Calu3 (cell line): ENCODE data around the gene CHST7. TPM values are rescaled to one million over a fixed set of nuclear protein-coding genes. Genes with fewer than 3 reads are reported as not detected.

ENCODE experiments used
- BruUV-seq: library from RNA; stranded (reverse); fragments of 400-500 nt; replicated peaks from 2 replicates; lab custom pipeline; 2021; lab: Mats Ljungman, UMichigan
- CTCF ChIA-PET: fragments of 300-600 bp; sonication (Branson Sonifier 250); formaldehyde crosslinking; loops from one replicate; lab custom pipeline; 2022; ENCODE audit warnings: antibody characterized with exemption; lab: Charles Lee
- DNase-seq: peaks from one replicate; pipeline ENCODE4 v3.0.0; 2022
- H3K27ac Mint-ChIP-seq: one replicate; pipeline ENCODE4 v1.8.0; 2022; ENCODE audit warnings: mixed read lengths; ENCODE audit not compliant: unreplicated experiment
- H3K27me3 Mint-ChIP-seq: one replicate; pipeline ENCODE4 v1.8.0; 2022; ENCODE audit warnings: mixed read lengths; ENCODE audit not compliant: unreplicated experiment
- H3K36me3 Mint-ChIP-seq: one replicate; pipeline ENCODE4 v1.8.0; 2022; ENCODE audit warnings: mild to moderate bottlenecking, moderate library complexity, mixed read lengths; ENCODE audit not compliant: insufficient read depth, unreplicated experiment
- H3K4me1 Mint-ChIP-seq: one replicate; pipeline ENCODE4 v1.8.0; 2022; ENCODE audit warnings: mild to moderate bottlenecking, low read depth, mixed read lengths; ENCODE audit not compliant: unreplicated experiment
- H3K4me3 Mint-ChIP-seq: one replicate; pipeline ENCODE4 v1.8.0; 2022; ENCODE audit warnings: mild to moderate bottlenecking, low read depth, moderate library complexity, mixed read lengths; ENCODE audit not compliant: unreplicated experiment
- H3K9me3 Mint-ChIP-seq: one replicate; pipeline ENCODE4 v1.8.0; 2022; ENCODE audit warnings: low read depth, mixed read lengths; ENCODE audit not compliant: unreplicated experiment
- CTCF ChIP-seq: fragments of 200-600 bp; IDR thresholded peaks from one replicate; pipeline ENCODE4 v1.8.0; 2022; ENCODE audit warnings: antibody characterized with exemption; ENCODE audit not compliant: unreplicated experiment
- intact Hi-C: fragments of 100-400 bp; cut with micrococcal nuclease; formaldehyde crosslinking; loops from one replicate; pipeline ENCODE4 v1.10.0; 2022; ENCODE audit not compliant: unreplicated experiment
- total RNA-seq: library from RNA; stranded (reverse); gene quantifications from 2 replicates; pipeline ENCODE4 v1.2.3, GENCODE V29; 2022

The CHST7 gene
- total RNA-seq, 1 experiment from 2014 or later: 8.3 TPM

GRCh38 chrX:46627062-46627461 is 53.5 kb downstream of the CHST7 start:
- Mint-ChIP-seq H3K27ac (no peak overlapping the region), H3K36me3 (peaks cover 27% of the 10 kb centered on the region), H3K4me3 (no peak overlapping the region), H3K27me3 (no peaks in the 10 kb centered on the region), H3K4me1 (no peaks in the 10 kb centered on the region), H3K9me3 (no peaks in the 10 kb centered on the region)
- TF ChIP-seq CTCF: no peak
- no peak for DNase-seq
- intact Hi-C loops: no loop called here
- CTCF ChIA-PET: no interaction called here
- BruUV-seq: no TSS peak

GRCh38 chrX:46627711-46628419 is 54.3 kb downstream of the CHST7 start:
- no peaks in the 10 kb centered on the region for H3K9me3 Mint-ChIP-seq
- no peak overlapping the region for H3K27ac Mint-ChIP-seq
- intact Hi-C loops: no loop called here
- no peak for TF ChIP-seq CTCF
- peaks cover 34% of the 10 kb centered on the region for H3K36me3 Mint-ChIP-seq
- no peaks in the 10 kb centered on the region for H3K27me3 Mint-ChIP-seq
- no peak for DNase-seq
- CTCF ChIA-PET: no interaction called here
- H3K4me3 Mint-ChIP-seq: no peak overlapping the region
- H3K4me1 Mint-ChIP-seq: no peaks in the 10 kb centered on the region
- BruUV-seq: no TSS peak

GRCh38 chrX:46628460-46629371 is 55.2 kb downstream of the CHST7 start:
- H3K9me3 Mint-ChIP-seq: no peaks in the 10 kb centered on the region
- peaks cover 36% of the 10 kb centered on the region for H3K36me3 Mint-ChIP-seq
- H3K4me3 Mint-ChIP-seq: no peak overlapping the region
- DNase-seq: no peak
- BruUV-seq: no TSS peak
- no peak overlapping the region for H3K27ac Mint-ChIP-seq
- TF ChIP-seq CTCF: no peak
- CTCF ChIA-PET: no interaction called here
- no peaks in the 10 kb centered on the region for H3K27me3 Mint-ChIP-seq
- H3K4me1 Mint-ChIP-seq: no peaks in the 10 kb centered on the region
- intact Hi-C loops: no loop called here

- CTCF ChIA-PET: no interaction called here
- H3K27me3 Mint-ChIP-seq: no peaks in the 10 kb centered on the region
- no TSS peak for BruUV-seq
- no peaks in the 10 kb centered on the region for H3K9me3 Mint-ChIP-seq
- intact Hi-C loops: no loop called here
- no peak overlapping the region for H3K4me3 Mint-ChIP-seq
- no peak for DNase-seq
- H3K4me1 Mint-ChIP-seq: no peaks in the 10 kb centered on the region
- H3K27ac Mint-ChIP-seq: no peak overlapping the region
- peaks cover 42% of the 10 kb centered on the region for H3K36me3 Mint-ChIP-seq
- TF ChIP-seq CTCF: no peak
Observed at GRCh38 chrX:46630141-46630540, 56.6 kb downstream of the CHST7 start.
